HG02885 (cell line): ENCODE results near the gene AMOTL1.

Source experiments
- ATAC-seq: cut with Tn5 transposase; IDR thresholded peaks from one replicate; pipeline ENCODE4 v1.9.1; 2021; ENCODE audit warnings: mild to moderate bottlenecking; ENCODE audit not compliant: unreplicated experiment, poor library complexity

The AMOTL1 gene, protein sequence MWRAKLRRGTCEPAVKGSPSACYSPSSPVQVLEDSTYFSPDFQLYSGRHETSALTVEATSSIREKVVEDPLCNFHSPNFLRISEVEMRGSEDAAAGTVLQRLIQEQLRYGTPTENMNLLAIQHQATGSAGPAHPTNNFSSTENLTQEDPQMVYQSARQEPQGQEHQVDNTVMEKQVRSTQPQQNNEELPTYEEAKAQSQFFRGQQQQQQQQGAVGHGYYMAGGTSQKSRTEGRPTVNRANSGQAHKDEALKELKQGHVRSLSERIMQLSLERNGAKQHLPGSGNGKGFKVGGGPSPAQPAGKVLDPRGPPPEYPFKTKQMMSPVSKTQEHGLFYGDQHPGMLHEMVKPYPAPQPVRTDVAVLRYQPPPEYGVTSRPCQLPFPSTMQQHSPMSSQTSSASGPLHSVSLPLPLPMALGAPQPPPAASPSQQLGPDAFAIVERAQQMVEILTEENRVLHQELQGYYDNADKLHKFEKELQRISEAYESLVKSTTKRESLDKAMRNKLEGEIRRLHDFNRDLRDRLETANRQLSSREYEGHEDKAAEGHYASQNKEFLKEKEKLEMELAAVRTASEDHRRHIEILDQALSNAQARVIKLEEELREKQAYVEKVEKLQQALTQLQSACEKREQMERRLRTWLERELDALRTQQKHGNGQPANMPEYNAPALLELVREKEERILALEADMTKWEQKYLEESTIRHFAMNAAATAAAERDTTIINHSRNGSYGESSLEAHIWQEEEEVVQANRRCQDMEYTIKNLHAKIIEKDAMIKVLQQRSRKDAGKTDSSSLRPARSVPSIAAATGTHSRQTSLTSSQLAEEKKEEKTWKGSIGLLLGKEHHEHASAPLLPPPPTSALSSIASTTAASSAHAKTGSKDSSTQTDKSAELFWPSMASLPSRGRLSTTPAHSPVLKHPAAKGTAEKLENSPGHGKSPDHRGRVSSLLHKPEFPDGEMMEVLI

DNA sequence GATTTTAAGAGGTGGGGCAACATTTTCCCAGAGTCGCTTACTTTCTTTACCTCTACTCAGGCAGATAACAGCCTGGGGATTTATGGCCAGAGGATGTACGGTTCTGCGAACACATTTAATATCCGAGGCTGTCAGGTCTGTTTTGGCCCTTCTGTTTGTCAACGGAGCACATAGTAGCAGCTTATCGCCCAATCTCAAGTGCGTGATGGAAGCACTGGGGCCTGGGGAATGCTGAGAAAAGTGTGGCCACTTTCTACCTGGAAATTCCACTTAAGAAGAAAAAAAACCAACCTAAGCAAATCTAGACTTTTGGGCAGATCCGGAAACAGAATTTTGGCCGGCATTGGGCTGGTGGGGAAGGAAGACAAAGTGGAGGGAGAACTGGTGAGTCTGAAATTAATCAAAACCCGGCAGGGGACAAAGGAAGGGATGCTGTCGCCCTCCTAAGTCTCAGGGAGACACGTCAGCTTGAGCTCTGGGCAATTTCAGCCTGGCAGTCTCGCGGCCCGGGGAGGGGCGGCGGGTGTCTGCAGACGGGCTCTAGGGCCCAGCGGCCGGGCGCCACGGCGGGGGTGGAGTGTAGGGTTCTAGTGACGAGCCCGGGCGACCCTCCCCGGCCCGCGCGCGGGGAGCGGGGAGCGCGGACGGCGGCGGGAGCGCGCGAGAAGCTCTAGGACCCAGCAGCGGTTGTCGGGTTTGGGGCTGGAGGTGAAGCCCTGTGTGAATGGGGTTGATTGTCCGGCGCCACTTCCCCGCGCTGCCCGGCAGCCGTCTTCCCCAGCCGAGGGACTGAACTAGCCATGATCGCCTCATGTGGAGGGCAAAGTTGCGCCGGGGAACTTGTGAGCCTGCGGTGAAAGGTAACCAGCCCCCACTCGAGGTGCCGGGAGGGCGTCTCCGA lies at the start of gene AMOTL1:
AMOTL1 (plus strand) TSS at position 656 of the 901 bp plus-strand sequence; CDS start at position 812, 156 bp downstream.
- peak; percentile 63 for ATAC-seq

DNA sequence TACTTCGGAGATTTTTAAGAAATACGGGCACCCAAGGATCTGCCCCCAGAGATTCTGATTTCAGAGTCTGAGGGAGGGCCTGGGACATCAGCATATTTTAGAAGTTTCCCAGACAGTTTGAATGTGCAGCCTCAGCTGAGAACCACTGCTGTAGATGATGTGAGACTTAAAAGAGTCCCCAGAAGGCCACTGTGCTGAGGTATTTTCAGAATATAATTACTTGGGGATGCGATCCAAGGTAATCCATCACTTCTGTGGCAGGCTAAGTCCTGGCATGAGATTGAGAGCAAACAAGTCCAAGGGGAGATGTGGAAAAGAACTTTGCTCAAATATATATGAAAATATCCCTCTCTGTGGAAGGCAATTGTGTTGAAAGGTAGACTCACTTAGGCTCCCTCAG lies 48.3 kb upstream of the AMOTL1 start:
- no peak for ATAC-seq

DNA sequence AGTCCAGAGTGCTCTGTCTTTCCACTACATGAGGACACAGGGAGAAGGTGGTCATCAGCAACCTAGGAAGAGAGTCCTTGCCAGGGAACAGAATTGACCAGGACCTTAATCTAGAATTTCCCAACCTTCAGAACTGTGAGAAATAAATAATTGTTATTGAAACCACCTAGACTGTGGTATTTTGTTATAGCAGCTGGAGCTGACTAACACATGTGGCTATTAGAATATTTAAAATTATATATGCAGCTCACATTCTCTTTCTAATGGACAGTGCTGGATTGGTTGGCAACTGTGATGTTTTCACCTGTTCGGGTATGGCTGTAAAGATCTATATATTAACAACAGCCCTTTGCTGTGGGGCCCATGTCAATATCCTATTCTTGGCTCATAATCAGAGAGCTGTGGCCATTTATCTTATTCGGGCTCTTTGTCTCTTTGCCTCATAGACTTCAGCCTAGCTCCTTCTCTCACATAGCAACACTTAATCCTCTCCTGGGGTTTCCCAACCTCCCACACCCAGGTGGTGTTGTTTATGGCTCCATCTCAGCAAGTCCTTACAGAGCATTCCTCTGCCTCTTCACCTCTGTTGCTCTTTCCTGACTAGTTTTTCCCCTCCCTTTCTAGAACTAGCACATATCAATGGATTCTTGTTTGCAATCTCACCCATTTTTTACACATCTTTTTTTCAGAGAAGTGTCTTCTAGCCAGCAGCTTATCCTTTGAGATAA lies 46.4 kb upstream of the AMOTL1 start:
- ATAC-seq: no peak

DNA sequence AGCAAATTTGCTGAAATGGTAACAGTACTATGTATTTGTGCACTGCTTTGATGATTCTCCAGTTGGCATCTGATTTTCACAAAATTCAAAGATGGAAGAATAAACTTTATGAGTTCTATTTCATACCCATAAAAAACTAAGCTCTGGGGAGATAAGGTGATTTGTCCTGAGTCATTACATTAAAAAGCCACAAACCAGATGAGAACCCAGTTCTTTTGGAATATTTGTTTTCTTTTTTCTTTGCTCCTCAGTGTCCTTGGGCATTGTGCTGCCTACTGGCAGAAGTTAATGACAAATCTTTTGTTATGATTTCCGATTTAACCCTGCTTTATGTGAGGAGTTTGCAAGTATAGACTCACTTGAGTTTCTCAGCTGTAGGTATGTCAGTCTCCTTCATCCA lies 45.4 kb upstream of the AMOTL1 start:
- no peak for ATAC-seq

DNA sequence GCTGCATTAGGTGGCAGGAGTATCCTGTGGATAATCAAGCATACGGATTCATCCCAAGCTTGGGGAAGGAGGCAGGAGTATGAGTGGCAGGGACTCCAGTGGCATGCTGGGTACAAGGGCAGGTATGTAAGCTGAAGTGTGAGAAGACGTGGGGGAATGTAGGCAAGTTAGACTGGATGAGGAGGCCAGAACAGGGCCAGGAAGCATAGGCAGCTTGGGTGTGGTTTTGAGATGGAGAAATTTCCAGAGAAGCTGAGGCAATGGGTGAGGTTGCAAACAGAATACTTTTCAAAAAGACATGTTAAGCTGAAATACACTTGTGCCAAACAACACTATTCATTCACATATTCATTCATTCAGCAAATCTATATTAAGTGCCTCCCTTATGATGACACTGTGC lies 43.1 kb upstream of the AMOTL1 start:
- ATAC-seq: no peak

DNA sequence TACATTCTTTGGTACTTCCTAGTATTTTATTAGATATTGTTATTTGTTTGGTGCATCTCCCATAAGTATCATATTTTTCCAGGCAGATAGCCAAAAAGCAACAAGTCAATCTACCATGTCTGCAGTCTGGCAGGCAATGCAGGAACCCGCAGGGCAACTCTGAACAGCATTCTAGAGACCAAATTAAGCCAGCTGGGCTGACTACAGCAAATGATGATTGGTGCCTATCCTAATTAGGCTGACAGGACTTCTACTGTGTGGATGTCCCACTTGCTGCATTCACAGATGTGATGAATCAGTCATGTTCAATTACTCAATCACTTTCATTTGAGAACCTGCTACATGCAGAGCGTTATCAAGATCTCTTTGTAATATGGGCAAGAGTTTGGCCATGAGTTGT lies 40.3 kb upstream of the AMOTL1 start:
- ATAC-seq: no peak

DNA sequence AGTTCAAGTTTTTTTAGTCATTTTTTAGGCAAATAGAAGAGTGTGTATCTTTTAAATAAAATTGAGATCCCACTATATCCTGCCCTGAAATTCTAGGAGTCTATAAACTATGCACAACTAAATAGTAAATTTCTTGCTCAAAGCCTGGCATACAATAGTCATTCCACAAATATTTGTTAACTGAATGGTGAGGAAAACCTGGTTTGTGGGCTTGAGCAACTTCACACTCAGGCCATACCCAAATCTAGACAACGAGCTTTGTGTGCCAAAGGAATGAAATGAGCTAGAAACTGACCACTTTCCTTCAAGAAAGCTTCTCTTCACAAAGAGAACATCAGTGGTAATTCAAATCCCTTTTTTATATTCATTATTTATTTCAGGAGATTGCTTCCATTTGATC lies 39.6 kb upstream of the AMOTL1 start:
- ATAC-seq: no peak

DNA sequence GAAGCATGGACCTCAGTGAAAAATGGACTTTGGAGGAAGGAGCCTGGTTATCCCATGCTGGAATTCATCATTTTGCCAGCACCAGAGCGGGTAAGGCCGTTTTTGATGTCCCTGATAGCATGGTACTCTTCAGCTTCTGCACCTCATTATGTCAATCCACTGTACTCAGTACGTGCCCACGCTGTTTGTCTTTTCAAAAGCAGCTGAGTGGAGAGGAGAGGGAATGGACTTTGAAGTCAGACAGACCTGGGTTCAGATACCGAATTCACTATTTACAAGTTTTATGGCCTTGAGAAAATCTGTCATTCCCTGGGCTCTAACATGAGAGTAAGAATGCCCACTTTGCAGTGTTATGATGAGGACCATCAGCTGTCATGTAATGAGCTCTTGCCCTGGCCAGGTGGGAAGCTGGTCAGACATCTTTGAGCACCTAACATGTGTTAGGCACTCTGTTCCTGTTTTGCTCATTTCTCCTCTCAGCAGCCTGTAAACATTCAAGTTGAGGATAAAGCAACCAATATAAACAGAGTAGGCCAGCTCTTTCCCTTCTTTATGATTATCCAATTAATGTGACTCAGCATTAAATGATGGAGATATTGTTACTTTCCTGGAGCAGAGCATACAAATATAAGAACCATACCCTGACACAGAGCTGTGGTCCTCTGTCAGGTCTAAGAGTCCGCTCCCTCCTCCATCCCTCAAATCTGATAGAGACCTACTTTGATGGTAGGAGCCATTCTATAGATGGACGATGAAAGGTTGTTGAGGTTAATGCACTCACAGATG lies 39.0 kb upstream of the AMOTL1 start:
- no peak for ATAC-seq

DNA sequence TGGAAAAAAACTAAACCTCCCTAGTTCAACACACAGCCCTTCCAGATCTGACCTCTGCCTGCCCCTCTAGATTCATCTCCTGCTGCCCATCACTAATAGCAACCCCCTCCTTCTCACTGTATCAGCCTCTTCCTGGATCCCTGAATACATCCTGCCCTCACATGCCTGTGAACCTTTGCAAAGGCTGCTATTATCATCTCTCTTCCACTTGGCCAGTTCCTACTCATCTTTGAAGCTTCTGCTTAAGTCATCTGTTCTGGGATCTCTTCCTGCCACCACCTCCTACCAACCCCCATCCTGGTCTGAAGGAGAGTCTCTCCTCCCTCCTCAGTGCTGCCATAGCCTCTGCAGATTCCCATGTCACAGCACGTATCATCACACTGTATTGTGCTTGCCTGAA lies 38.0 kb upstream of the AMOTL1 start:
- no peak for ATAC-seq

DNA sequence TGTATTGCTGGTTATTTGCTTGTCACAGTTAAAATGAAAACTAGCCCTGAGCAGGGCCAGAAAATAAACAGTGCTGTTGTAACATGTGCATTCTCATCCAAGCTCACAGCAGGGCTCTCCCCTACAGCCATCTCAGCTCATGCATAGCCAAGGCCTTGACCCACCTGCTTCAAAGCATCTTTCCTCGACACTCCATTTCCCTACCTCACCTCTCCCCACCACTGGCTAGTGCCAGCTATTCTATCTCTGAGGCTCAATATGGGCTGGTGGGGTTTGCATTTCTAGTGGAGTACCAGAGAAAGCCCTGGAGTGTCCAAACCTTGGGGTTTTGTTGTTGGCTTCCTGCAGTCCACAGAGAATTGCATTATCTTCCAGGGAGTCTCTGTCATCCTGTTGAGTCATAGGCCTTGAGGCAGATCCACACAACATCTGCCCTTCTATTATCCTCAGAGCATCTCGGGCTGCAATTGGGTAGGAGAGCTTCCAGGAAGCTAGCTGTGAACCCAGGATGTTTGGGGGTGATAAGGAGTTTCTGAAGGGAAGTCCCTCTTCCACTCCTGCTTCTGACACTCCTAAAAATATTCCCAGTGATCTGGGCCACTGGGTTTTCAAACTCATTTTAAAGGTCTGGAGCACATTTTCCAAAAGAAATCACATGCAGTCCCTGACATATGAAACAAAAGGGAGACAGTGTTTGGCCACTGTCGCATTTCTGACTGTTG lies 36.1 kb upstream of the AMOTL1 start:
- ATAC-seq: no peak

DNA sequence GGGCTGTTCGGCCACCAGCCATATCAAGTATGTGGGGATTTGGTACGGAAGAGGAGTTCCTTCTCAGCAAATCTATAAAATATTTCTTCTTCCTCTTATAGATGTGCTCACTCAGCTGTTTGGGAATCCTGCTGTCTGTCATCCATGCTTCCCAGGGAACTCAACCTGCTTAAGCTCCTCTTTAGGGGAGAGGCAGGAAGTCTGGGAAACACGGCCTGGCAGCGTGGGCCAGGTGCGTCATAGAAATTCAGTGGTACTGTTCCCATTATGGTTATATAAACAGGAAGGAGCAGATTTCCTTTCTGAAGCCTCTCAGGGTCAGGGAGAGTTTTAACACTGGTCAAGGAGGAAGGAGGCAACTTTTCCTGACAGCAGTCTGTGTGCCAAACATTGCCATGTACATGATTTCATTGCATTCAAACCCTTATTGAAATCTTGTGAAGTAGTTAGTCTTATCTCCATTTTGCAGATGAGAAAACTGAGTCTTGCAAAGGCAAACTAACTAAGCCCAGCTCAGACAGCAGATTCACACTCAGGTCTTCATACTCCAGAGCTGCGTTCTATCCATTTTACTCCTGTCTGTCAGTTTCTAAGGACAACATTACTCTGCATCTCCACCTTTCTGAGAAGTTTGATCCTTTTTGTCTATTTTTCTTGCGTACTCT lies 35.4 kb upstream of the AMOTL1 start:
- no peak for ATAC-seq

DNA sequence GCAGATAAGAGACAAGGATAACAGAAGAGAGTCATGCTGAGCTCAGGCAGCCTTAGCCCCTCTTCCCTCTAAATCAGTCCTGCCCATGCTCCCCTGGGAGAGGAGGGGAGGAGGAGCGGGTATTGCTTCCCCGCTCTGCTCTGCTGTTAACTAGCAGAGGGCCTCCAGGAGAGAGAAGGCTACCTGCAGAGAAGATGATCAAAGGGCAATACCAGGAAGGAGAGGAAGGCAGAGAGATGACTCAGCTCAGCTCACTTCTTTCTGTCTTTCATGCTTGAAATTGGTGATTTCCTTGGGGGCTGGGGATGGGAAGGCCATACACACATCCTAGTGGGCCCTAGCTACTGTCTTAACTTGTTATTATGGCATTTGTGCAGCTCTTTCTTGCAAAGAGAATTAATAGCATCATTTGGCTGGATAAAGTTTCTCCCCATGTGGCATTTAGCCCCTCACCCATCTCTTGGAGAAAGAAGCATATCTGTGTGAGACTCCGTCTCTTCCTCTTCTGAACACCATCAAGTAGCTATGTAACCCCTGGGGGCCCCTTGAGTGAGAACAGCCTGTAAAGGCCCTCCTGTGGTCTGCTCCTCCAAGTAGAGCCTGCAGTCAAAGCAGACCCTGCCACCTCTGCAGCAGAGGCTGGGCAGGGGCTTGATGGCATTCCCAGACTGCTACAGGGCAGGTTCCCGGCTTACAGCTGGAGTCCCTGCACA lies 33.4 kb upstream of the AMOTL1 start:
- ATAC-seq: no peak

DNA sequence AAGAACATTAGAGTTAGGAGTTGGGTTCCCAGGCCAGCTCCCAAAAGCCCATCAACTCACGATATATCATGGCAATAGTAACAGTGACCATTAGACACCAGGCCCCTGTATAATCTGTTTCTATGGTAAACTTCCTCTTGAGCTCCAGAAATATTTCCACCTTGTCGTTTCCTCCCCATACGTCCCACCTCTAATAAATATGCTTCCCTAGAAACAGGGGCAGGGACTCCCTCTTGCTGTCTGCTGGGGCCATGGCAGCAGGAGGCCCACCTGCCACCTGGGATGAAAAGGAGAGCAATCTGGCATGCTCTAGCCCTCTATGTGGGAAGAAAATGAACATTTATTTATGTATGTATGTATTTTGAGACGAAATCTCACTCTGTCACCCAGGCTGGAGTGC lies 32.2 kb upstream of the AMOTL1 start:
- ATAC-seq: no peak

DNA sequence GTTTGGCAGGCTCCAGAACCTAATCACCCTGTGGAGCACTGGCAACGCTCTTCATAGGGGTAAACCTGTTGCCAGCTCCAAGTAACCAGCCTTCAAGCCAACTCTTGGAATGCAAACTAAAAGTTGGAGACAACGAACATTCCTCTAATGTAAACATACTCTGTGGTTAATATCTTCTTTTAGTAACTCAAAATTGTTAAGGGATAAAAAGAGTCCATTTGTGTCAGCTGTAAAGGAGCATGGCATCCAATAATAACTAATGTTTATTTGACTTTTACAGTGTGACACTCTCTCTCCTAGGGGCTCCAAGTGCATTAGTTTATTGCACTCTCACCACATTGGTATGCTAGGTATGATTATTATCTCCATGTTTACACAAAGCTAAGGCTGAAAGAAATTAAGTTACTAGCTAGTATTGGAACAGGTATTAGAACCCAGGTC lies 31.0 kb upstream of the AMOTL1 start:
- ATAC-seq: no peak

DNA sequence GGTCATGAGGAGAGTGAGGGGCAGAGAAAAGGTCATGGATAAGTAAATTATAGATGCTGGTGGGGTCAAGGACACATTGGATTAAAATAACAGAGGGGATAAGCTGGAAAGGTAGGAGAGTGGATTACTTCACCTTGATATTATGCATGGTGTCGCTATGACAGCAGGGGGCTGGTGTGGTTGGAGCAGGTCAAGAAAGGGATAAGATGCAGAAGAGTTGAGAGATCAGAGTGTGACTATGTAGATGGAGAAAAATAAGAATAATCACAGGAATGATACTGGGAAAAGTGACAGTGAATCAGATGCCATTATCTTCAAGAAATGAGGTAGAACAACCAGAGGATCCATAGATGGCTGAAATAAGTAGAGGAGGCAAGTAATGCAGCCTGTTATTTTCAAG lies 29.4 kb upstream of the AMOTL1 start:
- no peak for ATAC-seq

DNA sequence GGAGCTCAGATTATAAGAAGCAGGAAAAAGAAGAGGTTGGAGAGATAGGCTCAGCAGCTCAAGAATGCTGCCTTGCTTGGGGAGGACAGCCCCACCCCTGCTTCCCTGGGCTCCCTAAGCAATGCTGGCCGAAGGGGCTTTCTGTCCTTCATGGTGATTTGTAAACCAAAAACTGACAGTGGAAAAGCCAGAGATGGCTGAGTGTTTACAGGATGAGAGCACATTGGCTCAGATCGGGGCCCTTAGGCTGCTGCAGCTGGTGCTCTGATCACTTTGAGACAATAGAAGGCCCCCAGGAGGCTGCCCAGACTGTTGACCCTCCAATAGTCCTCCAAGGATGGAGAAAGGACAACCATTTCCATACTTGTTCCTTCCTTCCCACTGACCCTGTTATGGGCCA lies 28.8 kb upstream of the AMOTL1 start:
- no peak for ATAC-seq
